ENCODE measurements around the gene UBE2I.

Gene UBE2I

GRCh38 chr16:1375298-1375640 lies 65.8 kb downstream of the UBE2I start:
- TF ChIP-seq CTCF (IDR thresholded peaks at IDR 0.05; ENCODE audit: extremely low read depth, missing control alignments) = no peak
- no peak for DNase-seq (ENCODE audit: low spot score)

- TF ChIP-seq CTCF (IDR thresholded peaks at IDR 0.05; ENCODE audit: extremely low read depth, missing control alignments) = no peak
- no peak for DNase-seq (ENCODE audit: low spot score)
Measured at GRCh38 chr16:1375741-1376410, 66.4 kb downstream of the UBE2I start.

Measured in GM20000 (cell line).